Upper lobe of right lung (tissue), 1 donor: Measurements from ENCODE around the gene CDYL2. TPM values are rescaled to one million over a fixed set of nuclear protein-coding genes. Genes with fewer than 3 reads are reported as not detected.
A peak's percentile ranks its signal among the peaks of the same experiment; 100 is the strongest.
"Not testable (repeated sequence)": the region's sequence is repeated elsewhere in the genome, so short reads cannot be mapped to it uniquely, and the experiment has no call there.

ENCODE experiments used
- ATAC-seq: fragments of 200-7000 bp; cut with Tn5 transposase; one replicate; pipeline ENCODE4 v1.9.1; 2020; ENCODE audit warnings: mild to moderate bottlenecking, moderate library complexity
- DNase-seq: peaks from one replicate; pipeline ENCODE4 v3.0.0-alpha.2; 2020
- H3K27ac ChIP-seq: fragments of 200-600 bp; one replicate; pipeline ENCODE4 v1.8.0; 2022
- H3K27me3 ChIP-seq: fragments of 200-600 bp; one replicate; pipeline ENCODE4 v1.8.0; 2022; ENCODE audit warnings: mild to moderate bottlenecking
- H3K36me3 ChIP-seq: fragments of 200-600 bp; one replicate; pipeline ENCODE4 v1.8.0; 2022
- H3K4me1 ChIP-seq: fragments of 200-600 bp; one replicate; pipeline ENCODE4 v1.8.0; 2022
- H3K4me3 ChIP-seq: fragments of 200-600 bp; one replicate; pipeline ENCODE4 v1.8.0; 2022; ENCODE audit warnings: mild to moderate bottlenecking
- H3K9me3 ChIP-seq: fragments of 200-600 bp; one replicate; pipeline ENCODE4 v1.8.0; 2022
- CTCF ChIP-seq: fragments of 200-600 bp; IDR thresholded peaks from one replicate; pipeline ENCODE4 v1.8.0; 2022; ENCODE audit warnings: antibody characterized with exemption
- intact Hi-C: fragments of 100-400 bp; cut with DNase I; formaldehyde crosslinking; loops from one replicate; pipeline ENCODE4 v1.11.0; 2022
- total RNA-seq: library from RNA; stranded (reverse); fragmentation: NEBNext Ultra II Directional; extraction: Animal tissue kit (Norgen Biotek cat#: 25700); gene quantifications from one replicate; pipeline ENCODE4 v1.2.1, GENCODE V29; 2021
- donor health status: DM: no; HTN: yes; CAD: no; lungs with severe emphysema.

The CDYL2 gene
- total RNA-seq, 1 donor from 2014 or later = 21.0 TPM

GRCh38 chr16:80655751-80656150, 148.6 kb downstream of the CDYL2 start:
- intact Hi-C loops = no loop called here

DNA sequence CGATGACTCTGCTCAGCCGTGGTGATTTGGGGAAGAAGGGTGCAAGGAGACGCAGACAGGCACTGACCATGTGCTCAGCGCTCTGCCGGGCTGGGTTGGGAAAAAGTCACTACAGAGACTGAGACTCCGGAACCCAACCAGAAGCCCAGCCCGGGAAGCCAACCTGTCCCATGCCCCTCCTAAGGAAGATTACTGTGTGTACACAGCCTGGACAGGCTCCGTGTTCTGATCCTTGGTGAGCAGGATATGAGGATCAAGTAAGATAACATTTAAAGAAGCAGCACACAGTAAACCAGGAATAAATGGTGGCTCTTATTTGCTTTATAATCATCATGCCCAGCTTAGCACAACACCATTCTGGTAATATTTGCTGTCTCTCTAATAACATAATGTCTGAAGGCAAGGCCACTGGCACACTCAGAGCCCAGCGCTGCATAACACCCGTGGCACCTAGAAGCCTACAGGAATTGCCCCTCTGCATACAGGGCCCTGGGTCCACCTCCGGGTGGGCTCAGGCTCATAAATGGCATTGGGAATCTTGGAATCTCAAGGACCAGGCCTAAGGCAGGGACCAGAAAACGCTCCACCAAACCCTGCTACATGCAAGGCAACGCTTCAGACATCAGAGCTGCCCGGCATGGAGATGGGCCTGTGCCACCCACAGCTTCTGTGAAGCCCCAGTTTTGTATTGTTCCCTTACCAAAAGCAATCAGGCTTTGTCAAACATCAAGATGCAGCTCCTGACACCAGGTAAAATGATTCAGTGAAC, 150.1 kb downstream of the CDYL2 start:
- no peaks in the 10 kb centered on the region for H3K27me3 ChIP-seq
- TF ChIP-seq CTCF = no peak
- DNase-seq (no peak), ATAC-seq (peak; percentile 23)
- H3K4me3 ChIP-seq = no peak overlapping the region
- no peaks in the 10 kb centered on the region for H3K36me3 ChIP-seq
- H3K9me3 ChIP-seq = no peaks in the 10 kb centered on the region
- intact Hi-C loops = no loop called here
- no peaks in the 10 kb centered on the region for H3K4me1 ChIP-seq
- H3K27ac ChIP-seq = no peak overlapping the region

More at GRCh38 chr16:80655751-80656150, 148.6 kb downstream of the CDYL2 start:
- ATAC-seq = no peak
- Histone ChIP-seq H3K4me1 (no peaks in the 10 kb centered on the region), H3K27ac (no peak overlapping the region), H3K9me3 (no peaks in the 10 kb centered on the region), H3K4me3 (no peak overlapping the region), H3K36me3 (no peaks in the 10 kb centered on the region), H3K27me3 (no peaks in the 10 kb centered on the region)
- no peak for DNase-seq
- no peak for TF ChIP-seq CTCF

- Histone ChIP-seq H3K4me1 (no peaks in the 10 kb centered on the region), H3K27ac (no peak overlapping the region), H3K4me3 (no peak overlapping the region), H3K36me3 (no peaks in the 10 kb centered on the region), H3K9me3 (peaks cover 4% of the 10 kb centered on the region), H3K27me3 (no peaks in the 10 kb centered on the region)
- DNase-seq = no peak
- no peak for ATAC-seq
- intact Hi-C loops = no loop called here
- no peak for TF ChIP-seq CTCF
These were observed 152.0 kb downstream of the CDYL2 start for GRCh38 chr16:80652441-80652840.

DNA sequence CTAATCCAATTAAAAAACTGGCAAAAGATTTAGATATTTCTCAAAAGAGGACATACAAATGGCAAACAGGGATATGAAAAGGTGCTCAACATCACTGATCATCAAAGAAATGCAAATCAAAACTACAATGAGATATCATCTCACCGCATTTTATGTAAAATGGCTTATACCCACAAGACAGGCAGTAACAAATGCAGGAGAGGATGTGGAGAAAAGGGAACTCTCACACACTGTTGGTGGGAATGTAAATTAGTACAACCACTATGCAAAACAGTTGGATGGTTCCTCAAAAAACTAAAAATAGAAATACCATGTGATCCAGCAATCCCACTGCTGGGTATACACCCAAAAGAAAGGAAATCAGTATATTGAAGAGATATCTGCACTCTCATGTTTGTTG, 154.1 kb downstream of the CDYL2 start:
- H3K9me3 ChIP-seq = peaks cover 13% of the 10 kb centered on the region
- intact Hi-C loops, H3K27me3 ChIP-seq, H3K4me3 ChIP-seq, DNase-seq, H3K4me1 ChIP-seq, H3K27ac ChIP-seq, H3K36me3 ChIP-seq: not testable (repeated sequence)
- ATAC-seq = peak; percentile 56

- TF ChIP-seq CTCF = no peak
- H3K9me3 ChIP-seq = no peaks in the 10 kb centered on the region
- no peaks in the 10 kb centered on the region for H3K4me1 ChIP-seq
- H3K27ac ChIP-seq = no peak overlapping the region
- no peaks in the 10 kb centered on the region for H3K36me3 ChIP-seq
- H3K4me3 ChIP-seq = no peak overlapping the region
- intact Hi-C loops = no loop called here
- no peaks in the 10 kb centered on the region for H3K27me3 ChIP-seq
- DNase-seq (no peak), ATAC-seq (no peak)
These were observed 164.1 kb downstream of the CDYL2 start for GRCh38 chr16:80640316-80640715.

DNA sequence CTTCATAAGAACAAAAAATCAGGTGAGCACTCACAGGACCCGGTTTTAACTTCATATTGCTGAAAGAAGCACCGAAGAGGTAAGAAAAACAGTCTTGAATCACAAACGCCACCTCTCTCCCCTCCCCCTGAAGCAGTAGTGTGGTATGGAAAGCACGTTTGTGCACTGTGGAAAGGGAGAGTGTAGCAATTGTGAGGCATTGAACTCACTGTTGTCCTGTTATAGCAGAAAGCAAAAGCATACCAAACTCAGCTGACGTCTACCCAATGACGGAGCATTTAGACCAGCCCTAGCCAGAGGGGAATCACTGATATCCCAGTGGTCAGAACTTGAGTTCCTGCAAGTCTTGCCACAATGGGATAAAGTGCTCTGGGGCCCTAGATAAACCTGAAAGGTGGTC, 164.8 kb downstream of the CDYL2 start:
- no peaks in the 10 kb centered on the region for H3K4me1 ChIP-seq
- no peak for TF ChIP-seq CTCF

More for the DNA sequence above, 164.8 kb downstream of the CDYL2 start:
- Histone ChIP-seq H3K27ac (no peak overlapping the region), H3K36me3 (no peaks in the 10 kb centered on the region), H3K27me3 (no peaks in the 10 kb centered on the region), H3K4me3 (no peak overlapping the region), H3K9me3 (no peaks in the 10 kb centered on the region)
- intact Hi-C loops = no loop called here
- ATAC-seq = no peak
- no peak for DNase-seq
